ENCODE data around the gene PCDHB12.

PCDHB12 gene

GRCh38 chr5:141196363-141196762 is 12.2 kb upstream of the PCDHB12 start:
- CTCF ChIA-PET: interaction anchor here (0.7 to 1.8 kb wide), 5 partner anchors 9 to 367 kb away, joined by 3 to 5 read pairs (median 3); partner anchors contain the start of gene PCDHB9
- H3K36me3 ChIP-seq (ENCODE audit: control insufficient read depth in 2 of 2, insufficient read depth in 1 of 2, low read length in 2 of 2): no peaks in the 10 kb centered on the region
- H3K9me3 ChIP-seq (ENCODE audit: control insufficient read depth, insufficient read depth, low read depth, low read length): no peaks in the 10 kb centered on the region
- no peak overlapping the region for H3K4me3 ChIP-seq (ENCODE audit: low read depth, low read length)
- no peak overlapping the region for H3K27ac ChIP-seq (ENCODE audit: extremely low read depth, low read depth, low read length)
- POLR2A ChIA-PET: no interaction called here
- no peaks in the 10 kb centered on the region for H3K4me1 ChIP-seq (ENCODE audit: control insufficient read depth, insufficient read depth, low read length)
- TF ChIP-seq ZNF394 (tag by site-specific recombination; IDR thresholded peaks at IDR 0.05; ENCODE audit: borderline replicate concordance) (no peak), SCRT1 (tag by site-specific recombination; IDR thresholded peaks at IDR 0.05; ENCODE audit: borderline replicate concordance) (no peak), TSHZ1 (tag by site-specific recombination; IDR thresholded peaks at IDR 0.05; ENCODE audit: borderline replicate concordance) (no peak), ZNF629 (tag by site-specific recombination; IDR thresholded peaks at IDR 0.05) (no peak), ZNF19 (tag by site-specific recombination; IDR thresholded peaks at IDR 0.05; ENCODE audit: low read depth) (no peak), ZNF239 (tag by site-specific recombination; IDR thresholded peaks at IDR 0.05) (no peak), ZNF747 (tag by site-specific recombination; IDR thresholded peaks at IDR 0.05) (no peak), ZNF140 (tag by site-specific recombination; IDR thresholded peaks at IDR 0.05) (no peak), INSM2 (tag by site-specific recombination; IDR thresholded peaks at IDR 0.05) (no peak), ZNF626 (tag by site-specific recombination; IDR thresholded peaks at IDR 0.05) (no peak), SCRT2 (tag by site-specific recombination; IDR thresholded peaks at IDR 0.05) (no peak), ZNF664 (tag by site-specific recombination; IDR thresholded peaks at IDR 0.05) (no peak), ZNF558 (tag by site-specific recombination; IDR thresholded peaks at IDR 0.05) (no peak), BCL6B (tag by site-specific recombination; IDR thresholded peaks at IDR 0.05) (no peak), ZNF280D (tag by site-specific recombination; IDR thresholded peaks at IDR 0.05) (no peak), ZNF341 (tag by site-specific recombination; IDR thresholded peaks at IDR 0.05; ENCODE audit: low read depth) (no peak), ZNF76 (tag by site-specific recombination; IDR thresholded peaks at IDR 0.05; ENCODE audit: borderline replicate concordance, low read depth) (no peak), ZNF398 (tag by site-specific recombination; IDR thresholded peaks at IDR 0.05) (no peak)
